Putamen (tissue), 1 donor: ENCODE results near the gene C19orf38.
A peak's percentile ranks its signal among the peaks of the same experiment; 100 is the strongest.
"Not testable (repeated sequence)": the region's sequence is repeated elsewhere in the genome, so short reads cannot be mapped to it uniquely, and the experiment has no call there.

Experiments
- DNase-seq: peaks from one replicate; pipeline ENCODE4 v3.0.0-alpha.2; 2016; ENCODE audit warnings: low spot score

Gene C19orf38

DNA sequence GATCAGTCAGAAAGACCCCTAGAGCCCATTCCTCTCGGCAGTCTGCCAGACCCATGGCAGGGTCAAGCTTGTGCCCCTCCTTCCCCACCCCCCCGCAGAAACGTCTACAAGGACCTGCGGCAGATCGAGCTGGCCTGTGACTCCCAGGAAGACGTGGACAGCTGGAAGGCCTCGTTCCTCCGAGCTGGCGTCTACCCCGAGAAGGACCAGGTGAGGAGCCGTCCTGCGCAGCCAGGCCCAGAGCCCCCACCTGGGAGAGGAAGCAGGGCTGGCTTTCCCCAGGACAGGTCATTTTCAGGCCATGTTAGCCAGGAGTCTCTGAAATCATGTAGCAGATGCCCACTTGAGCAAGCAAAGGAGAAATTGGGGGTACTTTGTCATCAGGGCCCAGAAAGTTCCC is 24.5 kb upstream of the C19orf38 start:
- no peak for DNase-seq

DNA sequence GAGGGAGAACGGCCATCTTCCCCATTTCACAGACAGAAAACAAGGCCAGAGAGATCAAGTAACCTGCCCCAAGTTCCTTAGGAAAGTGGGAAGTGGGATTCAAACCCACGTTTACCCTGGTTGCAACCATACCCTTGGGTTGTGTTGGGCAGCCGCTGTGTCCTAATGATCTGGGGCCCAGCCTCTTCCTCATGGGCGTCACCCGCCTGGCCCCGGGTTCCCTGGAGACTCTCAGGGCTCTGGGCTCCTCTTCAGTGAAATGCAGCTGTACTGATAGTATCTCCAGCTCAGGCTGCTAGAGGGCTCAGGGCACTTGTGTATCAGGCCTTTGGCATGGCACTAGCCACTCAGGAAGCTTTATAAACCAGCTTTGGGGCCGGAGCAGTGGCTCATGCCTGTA is 22.0 kb upstream of the C19orf38 start:
- no peak for DNase-seq

DNA sequence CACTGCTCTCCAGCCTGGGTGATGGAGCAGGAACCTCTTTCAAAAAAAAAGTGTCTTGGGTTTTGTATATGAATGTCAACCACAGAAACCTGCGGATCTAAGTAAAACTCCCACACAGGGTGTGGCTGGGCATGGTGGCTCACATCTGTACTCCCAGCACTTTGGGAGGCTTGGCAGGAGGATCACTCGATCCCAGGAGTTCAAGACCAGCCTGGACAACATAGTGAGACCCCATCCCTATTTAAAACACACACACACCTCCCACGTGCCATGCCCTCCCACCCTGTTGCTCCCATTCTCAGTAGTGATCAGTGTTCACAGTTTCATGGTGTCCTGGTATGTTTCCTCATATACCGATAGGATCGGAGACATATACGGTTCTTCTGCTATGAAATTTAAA is 21.4 kb upstream of the C19orf38 start:
- no peak for DNase-seq

DNA sequence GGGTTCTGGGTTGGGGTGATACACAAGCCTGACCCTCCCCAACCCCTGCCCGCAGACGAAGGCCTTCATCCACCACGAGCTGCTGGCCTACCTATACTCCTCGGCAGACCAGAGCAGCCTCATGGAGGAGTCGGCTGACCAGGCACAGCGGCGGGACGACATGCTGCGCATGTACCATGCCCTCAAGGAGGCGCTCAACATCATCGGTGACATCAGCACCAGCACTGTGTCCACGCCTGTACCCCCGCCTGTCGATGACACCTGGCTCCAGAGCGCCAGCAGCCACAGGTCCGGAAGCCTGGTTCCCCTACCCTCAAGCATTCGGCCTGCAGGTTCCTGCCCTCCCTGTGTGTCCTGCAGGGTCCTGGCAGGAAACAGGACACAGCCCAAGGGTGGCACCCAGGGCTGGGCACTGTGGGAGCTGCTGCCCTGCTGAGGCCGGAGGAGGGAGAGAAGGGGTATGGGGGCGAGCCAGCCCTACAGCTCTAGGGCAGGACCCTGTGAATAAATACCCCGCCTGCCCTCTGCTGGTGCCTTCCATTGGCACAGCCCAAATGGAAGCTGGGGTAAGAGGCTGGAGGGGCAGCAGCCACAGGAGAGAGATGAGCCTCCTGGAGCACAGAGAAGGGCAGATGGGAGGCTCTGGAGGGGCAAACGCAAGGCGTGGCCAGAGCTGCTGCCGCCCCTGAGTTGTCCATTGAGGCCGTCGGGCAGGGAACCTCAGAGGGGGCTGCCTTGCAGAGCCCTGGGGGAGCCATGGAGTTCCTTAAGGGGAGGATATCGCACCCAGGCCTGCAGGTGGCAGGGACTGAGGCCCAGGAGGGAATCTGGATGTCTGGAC is 19.0 kb upstream of the C19orf38 start:
- no peak for DNase-seq

DNA sequence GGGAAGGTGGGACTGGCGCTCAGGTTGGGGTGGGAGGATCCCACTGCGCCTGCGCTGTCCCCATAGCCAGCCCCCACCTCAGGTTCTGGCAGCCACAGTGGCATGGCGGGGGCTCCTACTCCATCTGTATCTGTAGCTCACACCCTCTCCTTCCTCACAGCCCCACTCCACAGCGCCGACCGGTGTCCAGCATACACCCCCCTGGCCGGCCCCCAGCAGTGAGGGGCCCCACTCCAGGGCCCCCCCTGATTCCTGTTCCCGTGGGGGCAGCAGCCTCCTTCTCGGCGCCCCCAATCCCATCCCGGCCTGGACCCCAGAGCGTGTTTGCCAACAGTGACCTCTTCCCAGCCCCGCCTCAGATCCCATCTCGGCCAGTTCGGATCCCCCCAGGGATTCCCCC is 18.2 kb upstream of the C19orf38 start:
- DNase-seq = no peak

DNA sequence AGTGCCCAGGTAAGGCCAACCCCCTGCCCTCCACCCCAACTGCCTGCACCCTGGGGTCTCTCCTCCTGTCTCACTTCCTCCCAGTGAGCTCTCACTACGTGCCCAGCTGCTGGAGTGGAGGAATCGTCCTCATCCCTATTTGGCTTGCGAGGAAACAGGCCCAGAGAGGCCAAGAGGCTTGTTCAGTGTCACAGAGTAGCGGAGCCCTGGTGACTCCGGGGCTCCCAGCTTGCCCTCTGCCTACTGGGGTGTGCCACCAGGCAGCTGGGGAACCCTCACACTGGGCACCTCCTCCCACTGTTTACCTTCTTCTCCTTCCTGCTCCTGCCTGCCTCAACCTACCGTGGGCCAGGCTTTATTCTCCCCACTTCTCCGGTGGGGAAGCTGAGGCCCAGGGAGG is 17.8 kb upstream of the C19orf38 start:
- no peak for DNase-seq

DNA sequence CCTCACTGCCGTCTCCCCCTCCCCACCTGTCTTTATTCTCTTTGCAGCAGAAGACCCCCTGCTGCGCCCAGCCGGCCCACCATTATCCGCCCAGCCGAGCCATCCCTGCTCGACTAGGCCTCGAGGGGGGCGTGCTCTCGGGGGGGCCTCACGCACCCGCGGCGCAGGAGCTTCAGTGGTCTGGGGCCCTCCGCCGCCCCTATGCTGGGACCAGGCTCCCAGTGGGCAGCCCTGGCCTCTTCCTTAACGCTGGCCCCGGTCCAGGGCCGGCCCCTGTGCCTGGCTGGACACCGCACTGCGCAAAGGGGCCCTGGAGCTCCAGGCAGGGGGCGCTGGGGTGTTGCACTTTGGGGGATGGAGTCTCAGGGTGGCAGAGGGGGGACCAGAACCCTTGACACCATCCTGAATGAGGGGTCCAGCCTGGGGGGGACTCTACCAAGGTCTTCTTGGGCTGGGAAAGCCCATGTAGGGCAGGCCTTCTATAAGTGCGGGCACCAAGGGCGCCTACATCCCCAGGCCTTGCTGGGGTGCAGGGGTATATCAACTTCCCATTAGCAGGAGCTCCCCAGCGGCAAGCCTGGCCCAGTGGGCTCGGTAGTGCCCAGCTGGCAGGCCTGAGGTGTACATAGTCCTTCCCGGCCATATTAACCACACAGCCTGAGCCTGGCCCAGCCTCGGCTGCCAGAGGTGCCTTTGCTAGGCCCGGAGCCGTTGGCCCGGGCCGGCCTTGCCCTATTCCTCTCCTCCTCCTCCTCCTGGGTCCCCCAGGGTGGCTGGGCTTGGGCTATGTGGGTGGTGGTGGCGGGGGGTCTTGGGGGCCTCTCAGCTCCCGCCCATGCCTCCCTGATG is 17.1 kb upstream of the C19orf38 start:
- no peak for DNase-seq

DNA sequence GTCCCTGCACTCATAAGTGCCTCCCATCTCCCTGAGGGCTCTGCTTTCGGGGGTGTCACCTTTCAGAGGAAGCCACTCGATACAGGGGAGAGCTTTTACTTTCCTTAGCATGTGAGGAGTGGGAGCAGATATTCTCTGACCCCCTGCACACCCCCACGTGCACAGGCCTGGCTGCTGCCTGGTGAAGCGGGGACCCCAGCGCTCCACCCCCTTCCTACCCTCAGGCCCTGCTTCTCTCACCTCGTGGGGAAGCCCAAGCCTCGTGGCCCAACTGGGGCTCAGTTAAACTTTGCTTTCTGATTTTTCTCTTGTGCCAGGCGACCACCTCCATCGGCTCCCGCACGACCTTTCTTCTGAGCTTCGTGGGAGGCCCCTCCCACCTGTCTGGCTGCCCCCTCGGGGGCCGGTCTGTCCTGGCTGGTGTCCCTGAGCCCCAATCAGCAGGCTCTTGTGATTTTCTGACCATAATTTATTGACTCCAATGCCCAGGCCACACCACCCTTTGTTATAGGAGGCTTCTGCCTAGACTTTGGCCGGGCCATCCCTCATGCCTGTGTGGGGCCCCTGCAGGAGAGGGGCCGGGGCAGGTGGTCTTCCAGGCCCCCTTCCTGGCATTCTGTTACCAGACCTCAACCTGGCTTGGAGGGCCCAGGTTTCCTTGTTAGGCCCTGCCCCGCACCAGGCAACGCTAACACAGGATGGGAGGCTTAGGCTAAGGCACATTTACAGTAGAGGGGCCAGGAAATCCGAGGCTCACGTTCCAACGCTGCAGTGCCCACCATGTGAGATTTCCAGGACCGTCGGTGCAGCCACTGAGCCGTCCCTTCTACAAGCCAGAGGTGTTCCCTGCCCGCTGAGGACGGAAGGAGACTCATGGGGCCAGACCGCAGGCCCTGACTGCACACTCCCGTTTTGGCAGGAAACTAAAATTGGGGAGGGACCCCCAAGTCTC is 16.0 kb upstream of the C19orf38 start:
- DNase-seq = no peak

DNA sequence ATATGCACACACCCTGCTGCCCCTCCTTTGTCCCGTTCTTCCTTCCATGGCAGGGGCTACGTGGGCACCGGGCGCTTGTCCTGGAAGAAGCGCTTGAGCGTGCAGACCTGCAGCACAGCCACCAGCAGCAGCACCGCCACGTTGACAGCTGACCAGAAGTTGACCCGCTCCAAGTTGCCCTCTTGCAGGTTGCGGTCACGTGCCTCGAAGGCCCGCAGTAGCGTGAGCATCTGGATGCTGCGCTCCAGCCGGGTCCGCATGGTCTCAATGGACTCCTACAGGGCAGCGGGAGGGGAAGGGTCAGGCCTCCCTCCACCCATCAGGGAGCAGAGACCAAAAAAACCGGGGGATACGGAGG is 15.3 kb upstream of the C19orf38 start:
- no peak for DNase-seq

DNA sequence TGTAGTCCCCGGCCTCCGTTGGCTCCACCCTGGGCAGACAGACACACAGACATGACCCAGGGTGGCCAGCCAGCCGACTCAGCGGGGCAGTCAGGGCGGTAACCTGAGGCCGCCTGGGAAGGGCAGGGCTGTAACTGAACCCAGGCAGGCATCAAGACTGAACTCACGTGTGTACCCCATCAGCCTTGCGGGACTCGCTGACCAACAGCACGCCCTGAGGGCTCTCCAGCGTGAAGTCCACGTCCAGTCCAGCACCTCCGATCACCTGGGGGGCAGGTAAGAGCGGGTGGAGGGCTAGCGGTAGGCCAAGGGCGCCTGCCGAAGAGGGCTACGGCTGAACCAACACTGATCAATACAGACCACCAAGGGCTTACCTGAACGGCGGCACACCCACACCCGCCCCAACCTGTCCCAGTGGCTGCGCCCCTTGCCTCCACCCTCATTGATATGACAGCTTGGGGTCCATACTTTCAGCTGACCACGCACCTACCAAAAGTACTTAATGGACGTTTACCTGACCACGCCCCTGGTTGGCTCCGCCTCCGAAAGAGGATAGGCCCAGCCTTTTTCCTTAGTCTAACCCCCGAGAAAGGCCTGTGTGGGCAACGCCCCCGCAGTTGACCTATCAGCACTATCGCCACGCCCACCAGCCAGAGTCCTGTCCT is 13.0 kb upstream of the C19orf38 start:
- peak; percentile 13 for DNase-seq

DNA sequence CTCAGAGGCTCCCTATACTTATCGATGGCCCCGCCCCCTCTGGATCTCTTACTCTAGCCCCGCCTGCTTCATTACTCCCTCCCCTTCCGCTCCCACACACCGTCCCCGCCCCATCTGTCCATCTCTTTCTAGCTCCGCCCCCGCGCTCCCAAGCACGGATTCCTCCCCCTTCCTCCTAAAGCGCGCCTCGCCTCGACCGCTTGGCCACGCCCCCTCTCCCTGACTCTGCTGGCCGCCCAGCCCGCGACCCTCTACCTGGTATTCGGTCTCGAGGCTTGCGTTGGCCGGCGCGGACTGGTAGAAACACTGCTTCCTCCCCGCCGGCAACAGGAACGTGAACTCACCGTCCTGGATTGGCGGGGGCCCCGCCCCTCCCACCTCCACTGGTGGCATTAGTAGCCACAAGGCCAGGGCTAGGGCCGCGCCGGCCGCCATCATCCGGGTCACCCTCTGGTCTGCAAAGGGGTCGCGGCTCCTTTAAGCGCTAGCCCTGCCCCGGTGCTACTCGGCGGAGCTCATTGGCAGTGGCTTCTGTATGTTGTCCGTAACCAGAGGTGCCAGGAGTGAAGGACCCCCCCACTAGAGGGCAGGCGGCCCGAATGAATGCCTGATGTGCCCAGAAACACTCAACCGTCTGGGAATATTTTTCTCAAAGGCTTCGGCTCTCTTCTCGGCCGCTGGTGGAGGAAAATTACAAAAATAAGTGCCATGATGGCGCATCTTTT is 12.3 kb upstream of the C19orf38 start, which contains the start of gene TMED1:
Gene TMED1, minus strand, starts transcription at position 459 of the 725 bp plus-strand sequence. Its CDS starts 21 bp downstream, at position 438.
- peak; percentile 98 for DNase-seq

DNA sequence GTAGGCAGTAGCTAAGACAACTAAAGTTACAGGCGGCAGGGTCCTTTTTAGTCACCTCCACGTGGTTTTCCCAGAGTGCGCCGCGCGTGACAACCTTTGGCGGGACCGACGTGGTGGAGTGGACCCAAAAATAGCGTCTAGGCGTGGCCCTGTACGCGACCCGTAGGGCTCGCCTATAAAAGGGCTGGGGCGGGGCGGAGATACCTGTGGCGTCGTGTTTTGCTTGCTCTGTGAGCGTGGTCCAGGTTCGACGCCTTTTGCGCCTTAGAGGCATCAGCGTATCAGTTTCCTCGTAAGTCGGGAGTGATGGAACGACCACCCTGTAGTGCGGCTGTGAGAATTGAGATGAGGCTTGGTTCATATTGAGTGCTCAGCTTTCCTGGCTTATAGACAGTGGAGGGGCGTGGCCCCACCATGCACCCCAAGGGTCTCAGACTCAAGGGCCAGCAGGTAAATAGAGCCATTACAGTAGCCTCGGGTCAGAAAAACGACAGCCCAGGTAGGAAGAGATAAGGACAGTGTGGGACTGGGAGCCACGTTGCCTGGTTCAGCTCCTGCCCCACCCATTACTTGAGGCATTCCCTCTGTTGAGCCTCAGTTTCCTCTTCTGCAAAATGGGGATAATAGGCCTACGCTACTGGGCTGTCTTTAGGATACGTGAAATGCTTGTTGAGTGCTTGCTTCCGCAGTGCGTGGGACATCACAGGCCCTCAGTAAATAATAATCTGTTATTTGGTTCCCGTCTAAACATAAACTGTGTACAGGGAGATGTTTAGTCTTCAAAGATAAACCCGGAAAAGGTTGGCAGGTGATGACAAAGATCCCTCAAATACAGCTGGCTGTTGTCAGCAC is 11.5 kb upstream of the C19orf38 start:
- DNase-seq = no peak

DNA sequence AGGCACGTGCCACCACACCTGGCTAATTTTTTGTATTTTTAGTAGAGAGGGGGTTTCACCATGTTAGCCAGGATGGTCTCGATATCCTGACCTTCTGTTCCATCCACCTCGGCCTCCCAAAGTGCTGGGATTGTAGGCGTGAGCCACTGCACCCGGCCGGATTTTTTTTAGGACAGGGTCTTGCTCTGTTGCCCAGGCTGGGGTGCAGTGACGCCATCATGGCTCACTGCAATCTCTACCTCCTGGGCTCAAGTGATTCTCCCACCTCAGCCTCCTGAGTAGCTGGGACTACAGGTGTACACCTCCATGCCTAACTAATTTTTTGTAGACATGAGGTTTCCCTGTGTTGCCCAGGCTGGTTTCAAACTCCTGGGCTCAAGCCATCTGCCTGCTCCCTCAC is 10.6 kb upstream of the C19orf38 start:
- DNase-seq = not testable (repeated sequence)

DNA sequence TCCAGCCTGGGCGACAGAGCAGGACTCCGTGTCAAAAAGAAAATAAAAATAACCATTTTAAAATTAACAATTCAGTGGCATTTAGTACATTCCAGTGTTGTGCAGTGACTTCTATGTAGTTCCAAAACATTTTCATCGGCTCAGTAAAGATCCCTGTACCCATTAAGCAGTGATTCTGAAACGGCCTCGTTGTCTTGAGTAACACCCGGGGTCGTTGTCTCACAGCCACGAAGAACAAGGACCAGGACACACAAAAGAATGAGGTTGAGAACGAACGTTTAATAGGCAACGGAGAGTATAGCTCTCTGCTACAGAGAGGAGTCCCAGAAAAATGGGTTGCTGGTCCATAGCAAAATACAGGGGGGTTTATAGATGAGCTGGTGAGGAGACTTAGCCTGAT is 9.8 kb upstream of the C19orf38 start:
- DNase-seq = no peak

DNA sequence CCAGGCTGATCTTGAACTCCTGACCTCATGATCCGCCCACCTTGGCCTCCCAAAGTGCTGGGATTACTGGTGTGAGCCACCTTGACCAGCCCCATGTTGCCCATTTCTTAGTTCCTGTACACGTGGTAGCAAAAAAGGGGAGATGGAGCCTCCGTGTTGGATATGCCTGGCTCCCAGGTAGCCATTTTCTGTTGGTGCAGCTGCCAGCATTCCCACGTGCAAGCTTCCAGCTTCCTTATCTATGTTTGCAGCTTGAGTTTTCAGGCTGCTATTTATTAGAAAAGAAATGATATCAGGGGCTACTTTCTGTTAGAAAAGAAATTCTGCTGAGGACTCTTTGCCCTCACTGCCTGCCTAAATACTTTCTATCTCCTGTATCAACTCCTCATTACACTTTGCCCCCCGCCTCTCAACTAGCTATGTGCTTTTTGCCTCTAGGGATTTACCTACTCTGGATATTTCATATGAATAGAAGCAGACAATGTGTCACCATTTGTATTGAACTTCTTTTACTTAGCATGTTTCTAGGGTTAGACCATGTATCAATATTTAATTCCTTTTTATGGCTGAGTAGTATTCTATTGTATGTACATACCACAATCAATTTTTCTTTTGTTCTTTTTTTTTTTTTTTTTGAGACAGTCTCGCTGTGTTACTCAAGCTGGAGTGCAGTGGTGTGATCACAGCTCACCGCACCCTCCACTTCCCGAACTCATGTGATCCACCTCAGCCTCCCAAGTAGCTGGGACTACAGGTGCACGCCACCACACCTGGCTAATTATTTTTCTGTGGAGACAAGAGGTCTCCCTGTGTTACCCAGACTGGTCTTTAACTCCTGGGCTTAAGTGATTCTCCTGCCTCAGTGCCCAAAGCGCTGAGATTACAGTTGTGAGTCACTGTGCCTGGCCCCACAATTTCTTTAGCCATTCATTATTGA is 8.8 kb upstream of the C19orf38 start:
- no peak for DNase-seq

DNA sequence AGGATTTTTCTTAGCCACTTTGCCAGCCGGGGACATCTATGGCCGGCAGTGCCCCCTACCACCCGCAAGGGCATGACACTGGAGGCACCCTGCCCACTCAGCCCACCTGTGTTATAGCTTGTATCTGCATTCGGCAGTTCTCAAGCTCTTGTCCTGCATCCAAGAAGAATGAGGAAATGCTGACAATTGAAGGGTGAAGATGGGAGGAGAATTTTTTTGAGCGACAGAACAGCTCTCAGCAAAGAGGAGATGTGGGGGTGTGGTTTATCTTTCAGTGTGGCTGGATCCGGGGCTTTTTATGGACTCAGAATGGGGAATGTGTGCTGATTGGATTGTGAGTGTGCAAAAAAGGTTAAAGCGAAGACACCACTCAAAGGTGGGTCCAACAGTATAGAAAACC is 5.4 kb upstream of the C19orf38 start:
- no peak for DNase-seq

DNA sequence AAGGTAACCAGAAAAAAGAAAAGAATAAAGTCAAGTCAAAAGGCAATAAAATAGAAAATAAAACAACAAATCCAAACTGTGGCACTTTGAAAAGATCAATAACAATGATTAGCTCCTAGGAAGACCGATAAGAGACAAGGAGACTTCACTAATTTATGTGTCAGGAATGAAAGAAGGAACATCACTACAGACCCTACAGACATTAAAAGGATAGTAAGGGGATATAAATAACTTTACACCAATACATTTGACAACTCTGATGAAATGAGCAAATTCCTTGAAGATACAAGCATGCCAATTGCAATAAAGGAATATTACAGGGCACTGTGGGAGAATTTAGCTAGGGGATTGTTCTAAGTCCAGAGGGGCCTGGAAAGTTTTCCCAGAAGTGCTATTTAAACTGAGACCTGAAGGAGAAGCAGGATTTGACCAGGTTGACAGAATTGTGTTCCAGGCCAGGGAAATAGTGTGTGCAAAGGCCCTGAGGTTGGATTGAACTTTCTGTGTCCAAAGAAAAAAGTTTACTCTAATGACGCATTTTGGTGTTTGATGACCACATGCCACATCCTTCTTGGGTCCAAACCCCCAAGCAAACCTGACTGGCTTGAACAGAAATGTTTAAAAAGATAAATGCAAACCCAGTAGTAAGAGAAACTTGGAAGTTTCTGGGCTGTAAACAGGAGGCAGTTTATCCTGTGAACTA is 1.6 kb upstream of the C19orf38 start:
- no peak for DNase-seq

DNA sequence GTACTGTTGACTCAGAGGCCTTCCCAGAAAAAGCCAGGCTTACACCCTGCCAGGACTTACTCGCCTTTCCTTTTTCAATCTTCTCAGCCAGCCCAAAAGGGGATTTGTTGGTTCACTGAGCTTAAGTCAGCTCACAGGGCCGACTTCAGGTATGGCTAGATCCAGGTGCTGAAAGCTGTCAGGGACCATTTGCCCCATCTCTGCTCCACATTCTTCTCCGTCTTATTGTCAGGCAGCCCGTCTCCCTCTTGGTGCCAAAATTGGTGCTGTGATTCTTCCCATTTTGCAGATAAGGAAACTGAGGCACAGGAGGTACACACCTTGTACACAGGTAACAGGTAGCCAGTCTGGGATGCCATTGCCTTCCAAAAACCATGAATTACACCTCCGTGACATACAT is 2.4 kb downstream of the C19orf38 start:
- no peak for DNase-seq
